ENCODE measurements around the gene ERC1.

DNA sequence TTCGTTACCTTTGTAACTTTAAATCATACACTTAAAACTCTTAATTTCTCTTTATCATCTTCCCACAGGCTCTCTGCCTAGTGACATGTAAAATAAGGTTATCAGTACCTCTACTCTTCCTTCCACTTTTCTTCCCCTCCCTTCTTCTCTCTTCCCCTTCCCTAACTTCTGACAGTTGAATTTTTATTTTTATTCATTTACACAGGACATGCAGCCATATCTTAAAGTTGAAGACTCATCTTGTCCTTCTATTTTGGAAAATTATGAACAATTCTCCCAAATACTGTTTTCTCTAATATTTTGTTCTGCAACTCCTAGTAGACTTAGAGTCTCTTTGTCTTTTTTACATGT, 339.4 kb downstream of the ERC1 start:
- TF ChIP-seq POLR2A (IDR thresholded peaks at IDR 0.05; ENCODE audit: low read length) (no peak), GATA1 (IDR thresholded peaks at IDR 0.05; ENCODE audit: low read depth, low read length) (no peak)
